ENCODE data around the gene PRPSAP2.

PRPSAP2 gene

DNA sequence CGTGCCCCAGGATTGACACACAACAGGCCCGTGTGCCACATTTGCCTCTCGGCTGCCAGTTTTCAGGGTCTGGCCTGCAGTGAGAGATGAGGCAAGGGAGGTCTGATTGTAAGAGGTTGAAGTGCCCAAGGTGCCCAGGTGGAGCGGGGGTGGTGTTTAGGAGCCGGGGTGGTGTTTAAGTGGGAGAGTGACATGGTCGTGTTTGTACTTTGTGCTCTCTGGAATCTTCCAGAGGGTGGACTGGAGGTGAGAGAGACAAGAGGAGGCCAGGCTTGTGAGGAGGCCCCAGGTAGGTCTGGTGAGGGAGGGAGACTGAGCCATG, 104.5 kb downstream of the PRPSAP2 start:
- Histone ChIP-seq H3K4me3 (ENCODE audit: low read depth, low read length) (no peak overlapping the region), H3K9me3 (no peaks in the 10 kb centered on the region), H3K27me3 (no peaks in the 10 kb centered on the region), H3K36me3 (no peaks in the 10 kb centered on the region), H3K4me1 (no peaks in the 10 kb centered on the region)
- no peak for TF ChIP-seq CTCF (IDR thresholded peaks at IDR 0.05; ENCODE audit: low read depth, low read length)
- no peak for DNase-seq

DNA sequence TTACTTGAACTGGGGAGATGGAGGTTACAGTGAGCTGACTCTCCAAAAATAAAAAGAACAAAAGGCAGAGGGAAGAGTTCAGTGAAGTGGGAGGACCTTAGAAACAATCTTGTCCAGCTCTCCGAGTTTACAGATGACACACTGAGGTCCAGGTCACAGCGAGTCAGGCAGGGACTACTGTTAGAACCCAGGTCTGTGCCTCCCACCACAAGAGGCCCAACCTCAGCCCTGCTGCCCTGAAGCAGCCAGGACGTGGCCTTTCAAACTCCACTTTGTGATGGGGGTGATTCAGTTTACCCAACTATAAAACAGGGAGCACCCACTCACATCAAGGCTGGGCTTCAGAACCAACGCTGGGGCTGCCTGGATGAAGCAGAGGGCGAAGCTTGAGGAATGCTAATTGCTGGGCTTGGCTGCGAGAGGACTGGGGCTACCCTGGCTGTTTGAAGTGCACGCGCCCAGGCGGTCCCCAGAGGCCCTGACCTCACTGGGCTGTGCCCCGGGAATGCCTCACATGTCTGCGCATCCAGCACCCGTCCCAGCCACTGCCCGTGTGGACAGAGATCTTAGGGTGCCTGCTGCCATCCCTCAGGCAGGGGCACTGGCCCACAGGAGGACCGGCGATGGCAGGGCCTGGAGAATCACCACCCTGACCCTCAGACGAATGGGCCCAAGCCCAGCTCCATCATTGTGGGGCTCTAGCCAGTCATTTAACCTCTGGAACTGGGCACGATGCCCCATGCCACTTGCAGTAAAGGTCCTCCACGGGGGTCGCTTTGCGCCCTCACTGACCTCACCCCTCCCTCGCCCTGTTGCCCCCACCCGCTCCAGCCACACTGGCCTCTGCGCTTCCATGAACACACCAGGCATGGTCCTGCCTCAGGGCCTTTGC, 105.4 kb downstream of the PRPSAP2 start:
- no peaks in the 10 kb centered on the region for H3K4me1 ChIP-seq
- H3K27me3 ChIP-seq: no peaks in the 10 kb centered on the region
- DNase-seq: no peak
- no peaks in the 10 kb centered on the region for H3K36me3 ChIP-seq
- H3K9me3 ChIP-seq: no peaks in the 10 kb centered on the region
- H3K4me3 ChIP-seq (ENCODE audit: low read depth, low read length): no peak overlapping the region
- no peak for TF ChIP-seq CTCF (IDR thresholded peaks at IDR 0.05; ENCODE audit: low read depth, low read length)

DNA sequence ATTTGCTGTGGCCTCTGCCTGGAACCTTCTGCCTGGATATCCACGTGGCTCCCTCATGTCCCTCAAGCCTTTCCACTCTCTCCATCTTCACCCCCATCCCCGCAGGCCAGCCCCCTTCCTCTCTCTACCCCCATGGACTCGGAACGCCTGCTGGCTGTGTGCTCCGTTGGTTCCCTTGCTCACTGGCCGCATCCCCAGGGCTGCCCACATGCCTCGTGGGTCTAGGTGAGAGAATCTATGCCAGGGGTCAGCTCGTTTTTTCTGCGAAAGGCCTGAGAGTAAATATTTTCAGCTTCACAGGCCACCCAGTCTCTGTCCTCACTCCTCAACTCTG, 106.1 kb downstream of the PRPSAP2 start:
- Histone ChIP-seq H3K9me3 (no peaks in the 10 kb centered on the region), H3K36me3 (no peaks in the 10 kb centered on the region), H3K4me1 (no peaks in the 10 kb centered on the region), H3K27me3 (no peaks in the 10 kb centered on the region), H3K4me3 (ENCODE audit: low read depth, low read length) (no peak overlapping the region)
- TF ChIP-seq CTCF (IDR thresholded peaks at IDR 0.05; ENCODE audit: low read depth, low read length): no peak
- no peak for DNase-seq

- H3K27me3 ChIP-seq: no peaks in the 10 kb centered on the region
- H3K9me3 ChIP-seq: no peaks in the 10 kb centered on the region
- no peaks in the 10 kb centered on the region for H3K36me3 ChIP-seq
- no peak overlapping the region for H3K4me3 ChIP-seq (ENCODE audit: low read depth, low read length)
- no peaks in the 10 kb centered on the region for H3K4me1 ChIP-seq
- DNase-seq: no peak
- TF ChIP-seq CTCF (IDR thresholded peaks at IDR 0.05; ENCODE audit: low read depth, low read length): no peak
Measured at GRCh38 chr17:18964550-18964949, 106.6 kb downstream of the PRPSAP2 start.

DNA sequence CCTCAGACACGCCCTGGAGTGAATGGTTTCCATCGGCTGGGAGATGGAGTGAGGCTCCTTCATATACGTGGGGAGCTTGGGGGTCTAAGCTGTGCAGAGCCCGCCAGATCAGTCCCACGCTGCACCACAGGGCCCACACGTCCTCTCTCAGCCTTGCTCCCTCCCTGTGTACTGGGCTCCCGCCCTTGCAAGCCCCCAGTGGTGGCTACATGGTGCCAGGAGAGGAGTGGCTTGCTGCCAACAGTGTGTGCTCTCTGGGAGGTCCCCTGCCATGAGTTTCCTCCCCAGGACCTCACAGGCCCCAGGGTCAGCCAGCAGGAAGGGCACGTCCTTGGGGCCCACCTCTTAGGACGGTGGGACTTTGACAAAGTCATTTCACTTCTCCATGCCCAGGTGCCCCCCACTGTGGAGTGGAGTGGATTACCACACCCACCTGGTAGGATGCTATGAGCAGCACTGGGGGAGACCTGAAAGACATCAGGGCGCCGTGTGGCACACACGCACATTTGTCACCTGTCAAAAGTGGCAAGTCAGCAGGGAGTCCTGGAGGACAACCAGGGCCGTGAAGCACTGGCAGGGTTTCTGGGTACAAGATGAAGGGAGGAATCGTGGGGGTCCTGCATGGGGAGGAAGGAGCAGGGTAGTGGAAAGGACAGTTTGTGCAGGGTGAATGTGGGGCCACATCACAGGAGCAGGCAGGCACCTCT, 107.8 kb downstream of the PRPSAP2 start:
- no peak for DNase-seq
- TF ChIP-seq CTCF (IDR thresholded peaks at IDR 0.05; ENCODE audit: low read depth, low read length): no peak
- no peaks in the 10 kb centered on the region for H3K36me3 ChIP-seq
- H3K4me3 ChIP-seq (ENCODE audit: low read depth, low read length): no peak overlapping the region
- no peaks in the 10 kb centered on the region for H3K9me3 ChIP-seq
- no peaks in the 10 kb centered on the region for H3K4me1 ChIP-seq
- no peaks in the 10 kb centered on the region for H3K27me3 ChIP-seq
